OCI-LY3 (cell line): ENCODE measurements around the gene RPSA.
"Not testable (repeated sequence)": the region's sequence is repeated elsewhere in the genome, so short reads cannot be mapped to it uniquely, and the experiment has no call there.

Experiments used
- H2AFZ ChIP-seq: fragments of 200-600, 300-600 bp; shearing (Covaris generic); 2 replicates; pipeline ENCODE4 v1.6.0; 2014; ENCODE audit warnings: antibody characterized with exemption, low read depth, low read length
- H3K27ac ChIP-seq: fragments of 200-600, 300-600 bp; sonication (generic); 2 replicates; pipeline ENCODE4 v1.5.1; 2014; ENCODE audit warnings: mild to moderate bottlenecking, low read length, moderate library complexity, mixed read lengths
- H3K27me3 ChIP-seq: fragments of 200-600, 300-600 bp; sonication (generic); 2 replicates; pipeline ENCODE4 v1.6.1; 2014; ENCODE audit warnings: low read depth, low read length, mixed read lengths
- H3K36me3 ChIP-seq: fragments of 200-600, 300-600 bp; sonication (generic); replicated peaks from 2 replicates; pipeline ENCODE3; 2014; ENCODE audit warnings: low read depth, low read length, mixed read lengths
- H3K4me1 ChIP-seq: fragments of 300-600, 200-600 bp; sonication (generic); 2 replicates; pipeline ENCODE4 v1.6.1; 2014; ENCODE audit warnings: low read length, mixed read lengths
- H3K4me2 ChIP-seq: fragments of 200-600, 300-600 bp; sonication (generic); 2 replicates; pipeline ENCODE4 v1.6.1; 2014; ENCODE audit warnings: low read length, mixed read lengths
- H3K4me3 ChIP-seq: fragments of 300-600, 200-600 bp; sonication (generic); 2 replicates; pipeline ENCODE4 v1.5.1; 2014; ENCODE audit warnings: antibody characterized with exemption, mild to moderate bottlenecking, low read length, moderate library complexity
- H3K79me2 ChIP-seq: fragments of 300-600, 200-600 bp; shearing (Covaris generic); 2 replicates; pipeline ENCODE4 v1.6.1; 2014; ENCODE audit warnings: mild to moderate bottlenecking, low read length, mixed read lengths
- H3K9ac ChIP-seq: fragments of 300-600, 200-600 bp; shearing (Covaris generic); 2 replicates; pipeline ENCODE4 v1.6.0; 2014; ENCODE audit warnings: mild to moderate bottlenecking, low read length, moderate library complexity
- H3K9me3 ChIP-seq: fragments of 200-600, 300-600 bp; shearing (Covaris generic); 2 replicates; pipeline ENCODE4 v1.6.1; 2014; ENCODE audit warnings: low read length, mixed read lengths; ENCODE audit not compliant: insufficient read depth
- H4K20me1 ChIP-seq: fragments of 200-600, 300-600 bp; sonication (generic); 2 replicates; pipeline ENCODE4 v1.6.1; 2016; ENCODE audit warnings: low read length, mixed read lengths; ENCODE audit not compliant: insufficient read depth
- CTCF ChIP-seq: fragments of 200-600, 300-600 bp; sonication (generic); IDR thresholded peaks from 2 replicates; pipeline ENCODE4 v1.5.1; 2014; ENCODE audit warnings: antibody characterized with exemption, low read length, low read depth
- EZH2phosphoT487 ChIP-seq: fragments of 200-600 bp; shearing (Covaris generic); IDR thresholded peaks from 2 replicates; pipeline ENCODE4 v1.6.1; 2018; ENCODE audit warnings: antibody characterized with exemption, mixed run types, low read depth

Gene RPSA

GRCh38 chr3:39412668-39413260, 6.2 kb downstream of the RPSA start:
- peaks cover 28% of the 10 kb centered on the region for H3K79me2 ChIP-seq
- H2AFZ ChIP-seq: no peak overlapping the region
- no peak overlapping the region for H3K27ac ChIP-seq
- no peak overlapping the region for H3K4me3 ChIP-seq
- no peaks in the 10 kb centered on the region for H3K27me3 ChIP-seq
- H4K20me1 ChIP-seq: peaks cover 56% of the 10 kb centered on the region
- H3K4me2 ChIP-seq: no peak overlapping the region
- H3K9ac ChIP-seq: no peak overlapping the region
- H3K9me3 ChIP-seq: no peaks in the 10 kb centered on the region
- peaks cover 67% of the 10 kb centered on the region for H3K36me3 ChIP-seq
- TF ChIP-seq CTCF (no peak), EZH2phosphoT487 (no peak)
- peaks cover 10% of the 10 kb centered on the region for H3K4me1 ChIP-seq

DNA sequence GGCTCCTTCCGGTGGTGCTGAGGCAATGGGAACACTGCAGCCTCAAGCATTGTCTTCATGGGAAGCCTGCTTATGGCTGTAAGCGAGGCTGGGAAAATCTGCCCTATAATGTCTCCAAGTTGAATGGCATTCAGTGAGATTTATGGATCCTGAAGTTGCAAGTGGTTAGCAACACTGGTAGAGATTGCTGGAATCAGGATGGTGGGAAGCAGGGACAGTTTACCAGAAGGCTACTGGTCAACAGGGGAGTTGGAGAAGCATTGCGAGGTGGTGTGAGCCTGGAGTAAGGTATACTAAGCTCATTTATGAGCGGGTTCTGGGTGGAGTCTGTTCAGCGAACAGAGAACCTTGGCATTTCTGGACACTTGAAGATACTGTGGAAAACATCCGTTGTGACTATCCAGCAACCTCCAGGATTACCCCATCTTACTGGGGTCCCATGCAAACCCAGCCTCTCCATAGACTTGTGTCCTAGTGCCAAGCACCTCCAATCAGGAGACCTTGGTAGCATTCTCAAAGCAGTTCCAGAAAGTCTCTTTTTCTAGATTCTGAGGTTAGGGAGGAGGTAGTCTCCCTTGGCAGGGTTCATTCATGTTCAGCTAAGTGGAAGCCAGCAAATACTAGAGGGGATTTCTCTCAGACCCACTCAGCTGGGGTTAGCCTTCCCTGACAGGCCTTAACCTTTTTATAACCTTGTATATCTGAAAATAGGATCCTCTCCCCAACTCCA, 7.3 kb downstream of the RPSA start:
- Histone ChIP-seq H3K27me3 (no peaks in the 10 kb centered on the region), H3K9ac (no peak overlapping the region), H3K4me2 (no peak overlapping the region), H3K9me3 (no peaks in the 10 kb centered on the region), H4K20me1 (peaks cover 46% of the 10 kb centered on the region), H3K4me3 (no peak overlapping the region), H3K36me3 (peaks cover 57% of the 10 kb centered on the region), H3K4me1 (no peaks in the 10 kb centered on the region; the same call in 1 of the 2 replicates), H3K27ac (peak overlapping the region; percentile 40; the same call in 1 of the 2 replicates), H2AFZ (no peak overlapping the region), H3K79me2 (peaks cover 17% of the 10 kb centered on the region)
- TF ChIP-seq CTCF: no peak
- no peak for TF ChIP-seq EZH2phosphoT487

- Histone ChIP-seq H3K4me1 (no peaks in the 10 kb centered on the region; the same call in 1 of the 2 replicates), H2AFZ (no peak overlapping the region), H3K27me3 (no peaks in the 10 kb centered on the region), H3K9ac (no peak overlapping the region), H3K4me2 (no peak overlapping the region), H3K27ac (peak overlapping the region; percentile 40), H4K20me1 (peaks cover 43% of the 10 kb centered on the region), H3K9me3 (no peaks in the 10 kb centered on the region), H3K79me2 (peaks cover 13% of the 10 kb centered on the region), H3K36me3 (peaks cover 52% of the 10 kb centered on the region), H3K4me3 (no peak overlapping the region)
- TF ChIP-seq EZH2phosphoT487: no peak
- no peak for TF ChIP-seq CTCF
Measured at GRCh38 chr3:39414421-39414907, 7.9 kb downstream of the RPSA start.

- not testable (repeated sequence) for H3K4me3 ChIP-seq, H3K27me3 ChIP-seq, H2AFZ ChIP-seq, H3K4me2 ChIP-seq, H3K27ac ChIP-seq, H3K79me2 ChIP-seq, H3K9ac ChIP-seq, H3K9me3 ChIP-seq, H3K4me1 ChIP-seq
- peaks cover 35% of the 10 kb centered on the region for H4K20me1 ChIP-seq
- peaks cover 44% of the 10 kb centered on the region for H3K36me3 ChIP-seq
Measured at GRCh38 chr3:39415302-39415701, 8.8 kb downstream of the RPSA start.
